ENCODE measurements around the gene RPL36. TPM values are rescaled to one million over a fixed set of nuclear protein-coding genes. Genes with fewer than 3 reads are reported as not detected.
"Not testable (repeated sequence)": the region's sequence is repeated elsewhere in the genome, so short reads cannot be mapped to it uniquely, and the experiment has no call there.

RPL36 gene
- total RNA-seq, 6 donors from 2014 or later = 290 to 626 (median 442) TPM

DNA sequence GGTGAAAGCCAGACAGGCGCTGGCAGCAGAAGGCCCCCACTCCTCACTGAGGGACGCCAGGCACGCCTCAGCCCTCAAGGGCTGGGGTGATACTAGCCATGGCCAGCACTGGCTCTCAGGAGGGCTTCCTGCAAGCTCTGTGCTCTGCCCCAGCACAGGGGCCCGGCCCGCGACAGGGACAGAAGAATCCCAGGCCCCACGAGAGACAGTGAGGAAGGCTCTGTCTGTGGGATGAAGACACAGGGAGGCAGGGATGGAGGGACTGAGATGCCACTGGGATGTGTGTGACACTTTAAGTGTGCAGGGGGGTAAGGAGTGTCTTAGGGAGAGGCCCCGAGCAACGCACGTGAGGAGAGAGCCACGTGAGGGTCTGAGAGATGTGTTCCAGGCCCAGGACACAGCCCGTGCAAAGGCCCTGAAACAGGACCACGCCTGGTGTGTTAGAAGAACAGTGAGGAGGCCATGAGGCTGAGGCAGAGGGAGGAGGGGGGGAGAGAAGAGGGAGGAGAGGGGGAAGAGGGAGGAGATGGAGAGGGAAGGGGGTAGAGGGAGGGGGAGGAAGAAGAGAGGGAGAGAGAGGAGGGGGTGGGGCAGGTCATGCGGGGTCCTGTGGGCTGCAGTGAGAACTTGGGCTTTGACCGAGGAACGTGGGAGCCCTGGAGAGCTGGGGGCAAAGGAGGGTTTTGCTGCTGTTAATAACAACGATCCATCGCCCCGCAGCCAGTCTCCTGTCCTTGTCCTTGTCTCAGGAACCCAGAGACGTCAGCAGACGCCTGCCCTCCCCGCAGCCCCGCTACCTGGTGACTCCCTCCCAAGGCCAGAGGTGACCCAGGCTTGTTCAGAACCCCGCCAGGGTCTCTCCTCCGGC lies 7.2 kb downstream of the RPL36 start:
- 82 to 83% methylated on average over 22 to 24 of the region's 25 CpGs for WGBS, 2 donors
- ATAC-seq (ENCODE audit: low FRiP score in 2 of 2) = no peak
- DNase-seq = peak in 1 of 2 donors; percentile 56
- Histone ChIP-seq H3K4me3 (no peak overlapping the region), H3K4me1 (peaks cover 0 to 3% (median 1%) of the 10 kb centered on the region in 4 donors), H3K9me3 (no peaks in the 10 kb centered on the region), H3K27me3 (no peaks in the 10 kb centered on the region), H3K36me3 (peaks cover 18 to 95% (median 81%) of the 10 kb centered on the region in 4 donors), H3K27ac (no peak overlapping the region)
- TF ChIP-seq EP300 (IDR thresholded peaks at IDR 0.05) (no peak), POLR2AphosphoS5 (IDR thresholded peaks at IDR 0.05) (no peak)
- TF ChIP-seq, protein P1, sequence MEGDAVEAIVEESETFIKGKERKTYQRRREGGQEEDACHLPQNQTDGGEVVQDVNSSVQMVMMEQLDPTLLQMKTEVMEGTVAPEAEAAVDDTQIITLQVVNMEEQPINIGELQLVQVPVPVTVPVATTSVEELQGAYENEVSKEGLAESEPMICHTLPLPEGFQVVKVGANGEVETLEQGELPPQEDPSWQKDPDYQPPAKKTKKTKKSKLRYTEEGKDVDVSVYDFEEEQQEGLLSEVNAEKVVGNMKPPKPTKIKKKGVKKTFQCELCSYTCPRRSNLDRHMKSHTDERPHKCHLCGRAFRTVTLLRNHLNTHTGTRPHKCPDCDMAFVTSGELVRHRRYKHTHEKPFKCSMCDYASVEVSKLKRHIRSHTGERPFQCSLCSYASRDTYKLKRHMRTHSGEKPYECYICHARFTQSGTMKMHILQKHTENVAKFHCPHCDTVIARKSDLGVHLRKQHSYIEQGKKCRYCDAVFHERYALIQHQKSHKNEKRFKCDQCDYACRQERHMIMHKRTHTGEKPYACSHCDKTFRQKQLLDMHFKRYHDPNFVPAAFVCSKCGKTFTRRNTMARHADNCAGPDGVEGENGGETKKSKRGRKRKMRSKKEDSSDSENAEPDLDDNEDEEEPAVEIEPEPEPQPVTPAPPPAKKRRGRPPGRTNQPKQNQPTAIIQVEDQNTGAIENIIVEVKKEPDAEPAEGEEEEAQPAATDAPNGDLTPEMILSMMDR (IDR thresholded peaks at IDR 0.05) = no peak

DNA sequence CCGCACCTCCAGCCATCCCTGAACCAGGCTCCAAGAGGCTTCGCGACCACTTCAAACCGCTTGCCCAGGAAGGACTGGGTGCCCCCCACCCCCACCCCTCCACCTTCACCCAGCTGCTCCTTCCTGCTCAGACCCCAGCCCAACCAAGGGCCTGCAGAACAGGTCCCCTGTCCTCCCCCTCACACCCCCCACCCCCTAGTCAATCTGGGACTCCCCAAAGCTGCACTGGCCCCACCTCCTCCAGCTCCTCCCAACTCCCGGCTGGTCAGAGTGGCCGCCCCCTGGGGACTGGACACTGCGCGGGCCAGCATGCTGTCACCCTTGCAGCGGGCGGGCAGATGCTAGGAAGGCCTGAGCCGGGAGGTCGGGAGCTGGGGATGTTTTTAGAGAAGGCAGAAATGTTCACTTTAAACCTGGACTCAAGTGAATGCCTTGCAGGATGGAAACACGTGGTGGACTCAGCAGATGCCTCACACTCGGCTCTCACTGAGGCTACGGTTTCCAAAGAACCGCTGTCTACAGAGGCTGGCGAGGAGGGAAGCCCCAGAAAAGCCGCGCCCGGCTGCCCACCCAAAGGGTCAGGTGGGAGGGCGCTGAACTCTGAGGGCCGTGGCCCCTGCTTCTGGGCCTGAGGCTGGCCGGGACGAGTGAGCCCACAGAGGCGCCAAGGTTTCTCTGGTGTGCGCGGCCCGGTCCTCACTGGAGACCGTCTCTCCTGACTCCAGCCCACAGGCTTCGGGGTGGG lies 8.0 kb downstream of the RPL36 start:
- peak in 1 of 2 donors; percentile 75 for DNase-seq
- Histone ChIP-seq H3K4me1 (no peaks in the 10 kb centered on the region), H3K27ac (no peak overlapping the region), H3K4me3 (no peak overlapping the region), H3K27me3 (no peaks in the 10 kb centered on the region), H3K36me3 (peaks cover 17 to 89% (median 75%) of the 10 kb centered on the region in 4 donors), H3K9me3 (no peaks in the 10 kb centered on the region)
- WGBS, 2 donors = 93 to 96% methylated on average over 12 to 24 of the region's 30 CpGs
- ATAC-seq (ENCODE audit: low FRiP score in 2 of 2) = no peak
- no peak for TF ChIP-seq POLR2A (IDR thresholded peaks at IDR 0.05)
- TF ChIP-seq, protein P1 (IDR thresholded peaks at IDR 0.05) = no peak
- TF ChIP-seq POLR2AphosphoS5 (IDR thresholded peaks at IDR 0.05) = no peak
- no peak for TF ChIP-seq EP300 (IDR thresholded peaks at IDR 0.05)

DNA sequence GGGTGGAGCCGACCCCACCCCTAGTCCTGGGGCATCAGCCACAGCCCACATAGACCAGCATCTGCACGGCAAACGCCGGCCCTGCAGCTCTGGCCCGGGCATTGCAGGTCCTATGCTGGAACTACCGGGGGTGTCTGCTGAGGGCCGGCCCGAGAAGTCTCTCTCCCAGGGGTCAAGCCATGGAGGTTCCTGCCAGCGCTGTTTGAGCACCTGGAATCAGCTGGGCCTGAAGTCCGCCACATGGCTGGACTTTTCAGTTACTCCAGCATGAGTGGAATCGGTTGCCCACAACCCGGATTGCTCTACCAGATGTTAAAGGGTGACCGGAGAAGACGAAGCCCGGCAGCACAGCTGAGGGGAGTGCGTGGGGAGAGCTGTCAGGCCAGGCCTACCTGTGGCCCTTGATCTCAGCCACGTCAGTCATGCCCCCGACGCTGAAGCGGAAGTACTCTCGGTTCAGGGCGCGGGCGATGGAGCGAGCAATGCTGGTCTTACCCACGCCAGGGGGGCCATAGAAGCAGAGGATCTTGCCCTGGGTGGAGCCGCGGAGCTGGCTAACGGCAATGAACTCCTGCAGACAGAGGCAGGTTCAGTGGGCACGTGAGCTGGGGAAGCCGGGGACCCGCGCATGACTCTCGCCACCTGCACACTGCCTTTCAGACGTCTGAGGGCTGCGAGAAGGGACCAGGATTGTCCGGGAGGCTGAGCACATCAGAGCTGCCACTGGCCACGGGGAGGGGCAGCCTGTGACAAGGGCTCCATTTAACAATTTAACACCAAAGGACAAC lies 8.7 kb downstream of the RPL36 start:
- Histone ChIP-seq H3K36me3 (peaks cover 17 to 89% (median 75%) of the 10 kb centered on the region in 4 donors), H3K4me3 (no peak overlapping the region), H3K9me3 (no peaks in the 10 kb centered on the region), H3K27me3 (no peaks in the 10 kb centered on the region), H3K27ac (no peak overlapping the region), H3K4me1 (no peaks in the 10 kb centered on the region)
- WGBS, 2 donors = 92 to 94% methylated on average over 28 of the region's 38 CpGs
- no peak for ATAC-seq (ENCODE audit: low FRiP score in 2 of 2)
- peak in 1 of 2 donors; percentile 66 for DNase-seq
- TF ChIP-seq, protein P1 (IDR thresholded peaks at IDR 0.05) = no peak
- no peak for TF ChIP-seq POLR2A (IDR thresholded peaks at IDR 0.05)
- no peak for TF ChIP-seq EP300 (IDR thresholded peaks at IDR 0.05)
- no peak for TF ChIP-seq POLR2AphosphoS5 (IDR thresholded peaks at IDR 0.05)

DNA sequence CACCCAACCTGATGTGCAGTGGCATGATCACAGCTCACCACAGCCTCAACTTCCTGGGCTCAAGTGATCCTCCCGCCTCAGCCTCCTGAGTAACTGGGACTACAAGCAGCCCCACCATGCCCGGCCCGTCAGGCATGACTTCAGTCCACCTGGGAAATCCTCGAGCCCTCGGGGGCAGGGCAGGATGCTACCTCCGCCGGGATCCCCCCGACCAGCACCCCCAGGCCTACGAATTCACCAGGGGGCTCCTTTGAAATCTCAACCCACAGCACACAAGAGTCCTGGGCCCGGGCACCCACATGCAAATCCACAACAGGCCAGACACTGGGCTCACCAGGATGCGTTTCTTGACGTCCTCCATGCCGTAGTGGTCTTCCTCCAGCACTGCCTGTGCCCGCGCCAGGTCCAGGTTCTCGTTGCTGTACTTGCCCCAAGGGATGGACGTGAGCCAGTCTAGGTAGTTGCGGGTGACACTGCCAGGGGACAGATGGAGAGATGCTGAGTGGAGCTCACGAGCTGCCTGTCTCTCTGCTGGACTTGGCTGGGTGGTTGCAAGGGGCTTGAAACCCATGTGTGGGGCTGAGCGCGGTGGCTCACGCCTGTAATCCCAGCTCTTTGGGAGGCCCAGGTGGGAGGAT lies 10.5 kb downstream of the RPL36 start:
- H3K4me3 ChIP-seq = no peak overlapping the region
- H3K9me3 ChIP-seq = no peaks in the 10 kb centered on the region
- ATAC-seq (ENCODE audit: low FRiP score in 2 of 2) (no peak), DNase-seq (peak in 1 of 2 donors; percentile 51)
- H3K36me3 ChIP-seq = peaks cover 25 to 89% (median 71%) of the 10 kb centered on the region in 4 donors
- no peaks in the 10 kb centered on the region for H3K27me3 ChIP-seq
- no peaks in the 10 kb centered on the region for H3K4me1 ChIP-seq
- TF ChIP-seq POLR2AphosphoS5 (IDR thresholded peaks at IDR 0.05) = no peak
- H3K27ac ChIP-seq = no peak overlapping the region
- 95 to 99% methylated on average over 14 to 22 of the region's 22 CpGs for WGBS, 2 donors

DNA sequence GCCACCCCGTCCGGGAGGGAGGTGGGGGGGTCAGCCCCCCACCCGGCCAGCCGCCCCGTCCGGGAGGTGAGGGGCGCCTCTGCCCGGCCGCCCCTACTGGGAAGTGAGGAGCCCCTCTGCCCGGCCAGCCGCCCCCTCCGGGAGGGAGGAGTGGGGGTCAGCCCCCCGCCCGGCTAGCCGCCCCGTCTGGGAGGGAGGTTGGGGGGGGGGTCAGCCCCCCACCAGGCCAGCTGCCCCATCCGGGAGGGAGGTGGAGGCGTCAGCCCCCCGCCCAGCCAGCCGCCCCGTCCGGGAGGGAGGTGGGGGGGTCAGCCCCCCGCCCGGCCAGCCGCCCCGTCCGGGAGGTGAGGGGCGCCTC lies 11.9 kb downstream of the RPL36 start:
- H3K27ac ChIP-seq; ATAC-seq (ENCODE audit: low FRiP score in 2 of 2); H3K4me3 ChIP-seq; H3K4me1 ChIP-seq; H3K9me3 ChIP-seq; H3K27me3 ChIP-seq: not testable (repeated sequence)
- H3K36me3 ChIP-seq = peaks cover 26 to 89% (median 72%) of the 10 kb centered on the region in 4 donors
- DNase-seq = peak in 1 of 2 donors; percentile 63
- WGBS, 2 donors = 100% methylated on average over 5 of the region's 28 CpGs; no CpG with 5 or more reads in 1 of the 2 donors

All from upper lobe of left lung (tissue), 6 donors.